Measurements from ENCODE around the gene RAB38. TPM values are rescaled to one million over a fixed set of nuclear protein-coding genes. Genes with fewer than 3 reads are reported as not detected.

The RAB38 gene
- total and polyA plus RNA-seq, 2 experiments from 2014 or later, result 8.8 to 14.2 TPM

- Mint-ChIP-seq H3K4me3 (no peak overlapping the region), H3K36me3 (ENCODE audit: low read depth) (peaks cover 9% of the 10 kb centered on the region; the same call in 1 of the 3 replicates), H3K27me3 (ENCODE audit: insufficient read depth, low read depth, poor library complexity) (no peaks in the 10 kb centered on the region), H3K27ac (no peak overlapping the region), H3K4me1 (no peaks in the 10 kb centered on the region), H3K9me3 (peaks cover 12% of the 10 kb centered on the region)
- H3K4me1 ChIP-seq (ENCODE audit: insufficient read depth), result no peaks in the 10 kb centered on the region
- no peak for DNase-seq (ENCODE audit: low spot score)
- H4K20me1 ChIP-seq (replicated peaks; ENCODE audit: insufficient read depth), result no peaks in the 10 kb centered on the region
- no peak overlapping the region for H3K4me2 ChIP-seq
- H3K9me2 ChIP-seq (ENCODE audit: insufficient read depth), result 0 out of 2 replicates have a peak, but pooled peaks cover 7% of the 10 kb centered on the region
- ATAC-seq, result no peak
- H3K36me3 ChIP-seq (ENCODE audit: insufficient read depth), result no peaks in the 10 kb centered on the region; the same call in 1 of the 2 replicates
- no peaks in the 10 kb centered on the region for H3F3A ChIP-seq (replicated peaks; ENCODE audit: low read depth)
- no peak overlapping the region for H3K27ac ChIP-seq (ENCODE audit: low read depth)
- H3K79me2 ChIP-seq (replicated peaks; ENCODE audit: insufficient read depth), result no peaks in the 10 kb centered on the region
- TF ChIP-seq JUNB (IDR thresholded peaks at IDR 0.05; ENCODE audit: unreplicated experiment) (no peak), POLR2AphosphoS5 (IDR thresholded peaks at IDR 0.05; ENCODE audit: low read depth) (no peak), ZNF331 (CRISPR knock-in tag; IDR thresholded peaks at IDR 0.05; ENCODE audit: low read depth) (no peak), CREB1 (CRISPR knock-in tag; IDR thresholded peaks at IDR 0.05; ENCODE audit: low read depth) (no peak), ETS1 (IDR thresholded peaks at IDR 0.05) (no peak), ZNF462 (CRISPR knock-in tag; IDR thresholded peaks at IDR 0.05) (no peak), NANOG (IDR thresholded peaks at IDR 0.05; ENCODE audit: borderline replicate concordance) (no peak), EZH2 (IDR thresholded peaks at IDR 0.05; ENCODE audit: low read depth, unreplicated experiment) (no peak), EZH2phosphoT487 (IDR thresholded peaks at IDR 0.05; ENCODE audit: unreplicated experiment) (no peak), ZNF114 (CRISPR knock-in tag; IDR thresholded peaks at IDR 0.05) (no peak)
- TF ChIP-seq, protein P1, sequence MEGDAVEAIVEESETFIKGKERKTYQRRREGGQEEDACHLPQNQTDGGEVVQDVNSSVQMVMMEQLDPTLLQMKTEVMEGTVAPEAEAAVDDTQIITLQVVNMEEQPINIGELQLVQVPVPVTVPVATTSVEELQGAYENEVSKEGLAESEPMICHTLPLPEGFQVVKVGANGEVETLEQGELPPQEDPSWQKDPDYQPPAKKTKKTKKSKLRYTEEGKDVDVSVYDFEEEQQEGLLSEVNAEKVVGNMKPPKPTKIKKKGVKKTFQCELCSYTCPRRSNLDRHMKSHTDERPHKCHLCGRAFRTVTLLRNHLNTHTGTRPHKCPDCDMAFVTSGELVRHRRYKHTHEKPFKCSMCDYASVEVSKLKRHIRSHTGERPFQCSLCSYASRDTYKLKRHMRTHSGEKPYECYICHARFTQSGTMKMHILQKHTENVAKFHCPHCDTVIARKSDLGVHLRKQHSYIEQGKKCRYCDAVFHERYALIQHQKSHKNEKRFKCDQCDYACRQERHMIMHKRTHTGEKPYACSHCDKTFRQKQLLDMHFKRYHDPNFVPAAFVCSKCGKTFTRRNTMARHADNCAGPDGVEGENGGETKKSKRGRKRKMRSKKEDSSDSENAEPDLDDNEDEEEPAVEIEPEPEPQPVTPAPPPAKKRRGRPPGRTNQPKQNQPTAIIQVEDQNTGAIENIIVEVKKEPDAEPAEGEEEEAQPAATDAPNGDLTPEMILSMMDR (conservative IDR thresholded peaks at IDR 0.05; ENCODE audit: low read depth in 2 of 2), result no peak
- TF ChIP-seq, protein P2, sequence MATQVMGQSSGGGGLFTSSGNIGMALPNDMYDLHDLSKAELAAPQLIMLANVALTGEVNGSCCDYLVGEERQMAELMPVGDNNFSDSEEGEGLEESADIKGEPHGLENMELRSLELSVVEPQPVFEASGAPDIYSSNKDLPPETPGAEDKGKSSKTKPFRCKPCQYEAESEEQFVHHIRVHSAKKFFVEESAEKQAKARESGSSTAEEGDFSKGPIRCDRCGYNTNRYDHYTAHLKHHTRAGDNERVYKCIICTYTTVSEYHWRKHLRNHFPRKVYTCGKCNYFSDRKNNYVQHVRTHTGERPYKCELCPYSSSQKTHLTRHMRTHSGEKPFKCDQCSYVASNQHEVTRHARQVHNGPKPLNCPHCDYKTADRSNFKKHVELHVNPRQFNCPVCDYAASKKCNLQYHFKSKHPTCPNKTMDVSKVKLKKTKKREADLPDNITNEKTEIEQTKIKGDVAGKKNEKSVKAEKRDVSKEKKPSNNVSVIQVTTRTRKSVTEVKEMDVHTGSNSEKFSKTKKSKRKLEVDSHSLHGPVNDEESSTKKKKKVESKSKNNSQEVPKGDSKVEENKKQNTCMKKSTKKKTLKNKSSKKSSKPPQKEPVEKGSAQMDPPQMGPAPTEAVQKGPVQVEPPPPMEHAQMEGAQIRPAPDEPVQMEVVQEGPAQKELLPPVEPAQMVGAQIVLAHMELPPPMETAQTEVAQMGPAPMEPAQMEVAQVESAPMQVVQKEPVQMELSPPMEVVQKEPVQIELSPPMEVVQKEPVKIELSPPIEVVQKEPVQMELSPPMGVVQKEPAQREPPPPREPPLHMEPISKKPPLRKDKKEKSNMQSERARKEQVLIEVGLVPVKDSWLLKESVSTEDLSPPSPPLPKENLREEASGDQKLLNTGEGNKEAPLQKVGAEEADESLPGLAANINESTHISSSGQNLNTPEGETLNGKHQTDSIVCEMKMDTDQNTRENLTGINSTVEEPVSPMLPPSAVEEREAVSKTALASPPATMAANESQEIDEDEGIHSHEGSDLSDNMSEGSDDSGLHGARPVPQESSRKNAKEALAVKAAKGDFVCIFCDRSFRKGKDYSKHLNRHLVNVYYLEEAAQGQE (IDR thresholded peaks at IDR 0.05; ENCODE audit: unreplicated experiment), result no peak
- no peak overlapping the region for H2AFZ ChIP-seq
- no peaks in the 10 kb centered on the region for H3K27me3 ChIP-seq (ENCODE audit: insufficient read depth)
- H3K4me3 ChIP-seq, result no peak overlapping the region
Observed at GRCh38 chr11:88068848-88069554, 106.2 kb downstream of the RAB38 start.

All from GM23338 (cell line).